Activated naive CD8-positive, alpha-beta T cell (primary cell): ENCODE data around the gene ARL14.

ENCODE experiments used
- H3K27ac Mint-ChIP-seq: one replicate; pipeline ENCODE4 v1.8.0; 2021; ENCODE audit warnings: mixed read lengths
- H3K27me3 Mint-ChIP-seq: one replicate; pipeline ENCODE4 v1.8.0; 2021; ENCODE audit warnings: mixed read lengths
- H3K36me3 Mint-ChIP-seq: one replicate; pipeline ENCODE4 v1.8.0; 2021; ENCODE audit warnings: mixed read lengths
- H3K4me1 Mint-ChIP-seq: one replicate; pipeline ENCODE4 v1.8.0; 2021; ENCODE audit warnings: low read depth, mixed read lengths
- H3K4me3 Mint-ChIP-seq: one replicate; pipeline ENCODE4 v1.8.0; 2021; ENCODE audit warnings: mild to moderate bottlenecking, mixed read lengths
- H3K9me3 Mint-ChIP-seq: one replicate; pipeline ENCODE4 v1.8.0; 2021; ENCODE audit warnings: low read depth, mixed read lengths

Gene ARL14

DNA sequence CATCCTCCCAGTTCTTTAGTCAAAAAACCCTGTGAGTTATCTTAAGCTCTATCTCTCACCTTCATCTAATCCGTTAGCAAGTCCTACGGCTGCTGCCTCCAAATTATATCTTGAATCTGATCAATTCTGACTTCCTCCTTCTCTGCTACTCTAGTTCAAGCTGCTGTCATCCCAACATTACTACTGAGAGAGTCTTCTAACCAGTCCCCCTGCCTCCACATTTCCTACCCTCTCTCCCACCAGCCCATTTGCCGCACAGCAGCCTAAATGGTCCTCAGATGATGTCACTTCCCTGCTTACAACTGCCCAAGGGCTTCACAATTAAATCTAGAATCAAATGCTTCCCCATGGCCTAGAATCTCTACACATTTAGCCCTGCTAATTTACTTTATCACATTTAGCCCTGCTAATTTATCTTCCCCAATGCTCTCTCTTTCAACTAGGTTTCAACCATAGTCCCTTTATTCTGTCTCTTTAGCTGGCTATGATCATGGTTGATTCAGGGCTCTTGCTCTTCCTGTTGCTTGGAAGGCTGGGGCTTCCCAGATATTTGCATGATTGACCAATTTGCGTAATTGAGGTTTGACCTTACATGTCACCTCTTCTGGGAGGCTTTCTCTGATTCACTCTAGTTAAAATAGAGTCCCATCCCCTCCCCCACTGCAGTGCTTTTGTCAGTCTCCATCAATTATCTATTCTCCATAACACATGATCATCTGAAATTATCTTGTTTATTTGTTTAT lies 11.0 kb upstream of the ARL14 start:
- Mint-ChIP-seq H3K4me1 (no peaks in the 10 kb centered on the region), H3K27me3 (peaks cover 5% of the 10 kb centered on the region), H3K36me3 (no peaks in the 10 kb centered on the region), H3K4me3 (no peak overlapping the region), H3K9me3 (no peaks in the 10 kb centered on the region), H3K27ac (no peak overlapping the region)

DNA sequence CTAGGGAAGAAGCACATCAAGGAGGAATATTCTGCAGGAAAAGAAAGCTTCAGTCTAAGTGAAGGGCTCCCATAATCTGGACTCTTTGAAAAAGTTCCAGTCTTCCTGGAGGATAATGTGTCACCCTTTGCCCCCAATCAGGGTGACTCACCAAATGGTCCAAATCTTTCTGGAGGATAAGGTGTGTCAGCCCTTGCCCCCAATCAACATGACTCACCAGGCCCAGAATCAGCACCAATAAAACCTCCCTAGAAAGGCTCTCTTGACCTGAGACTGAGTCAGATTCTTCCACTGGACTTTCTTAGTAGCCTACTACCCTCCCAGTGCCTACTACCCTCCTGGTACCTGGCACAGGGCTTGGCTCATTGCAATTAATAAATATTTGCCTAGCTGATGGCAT lies 9.5 kb upstream of the ARL14 start:
- H3K4me3 Mint-ChIP-seq = no peak overlapping the region
- peaks cover 5% of the 10 kb centered on the region for H3K27me3 Mint-ChIP-seq
- no peak overlapping the region for H3K27ac Mint-ChIP-seq
- H3K9me3 Mint-ChIP-seq = no peaks in the 10 kb centered on the region
- no peaks in the 10 kb centered on the region for H3K36me3 Mint-ChIP-seq
- no peaks in the 10 kb centered on the region for H3K4me1 Mint-ChIP-seq

GRCh38 chr3:160668454-160668853 lies 8.5 kb upstream of the ARL14 start:
- no peak overlapping the region for H3K4me3 Mint-ChIP-seq
- H3K27ac Mint-ChIP-seq = no peak overlapping the region
- no peaks in the 10 kb centered on the region for H3K4me1 Mint-ChIP-seq
- no peaks in the 10 kb centered on the region for H3K9me3 Mint-ChIP-seq
- H3K36me3 Mint-ChIP-seq = no peaks in the 10 kb centered on the region
- peaks cover 5% of the 10 kb centered on the region for H3K27me3 Mint-ChIP-seq

- no peak overlapping the region for H3K27ac Mint-ChIP-seq
- no peaks in the 10 kb centered on the region for H3K36me3 Mint-ChIP-seq
- no peaks in the 10 kb centered on the region for H3K4me1 Mint-ChIP-seq
- H3K9me3 Mint-ChIP-seq = no peaks in the 10 kb centered on the region
- H3K27me3 Mint-ChIP-seq = peaks cover 5% of the 10 kb centered on the region
- H3K4me3 Mint-ChIP-seq = no peak overlapping the region
These were observed 5.7 kb upstream of the ARL14 start for GRCh38 chr3:160671231-160671630.

- no peaks in the 10 kb centered on the region for H3K36me3 Mint-ChIP-seq
- peaks cover 5% of the 10 kb centered on the region for H3K27me3 Mint-ChIP-seq
- no peak overlapping the region for H3K27ac Mint-ChIP-seq
- H3K9me3 Mint-ChIP-seq = no peaks in the 10 kb centered on the region
- no peaks in the 10 kb centered on the region for H3K4me1 Mint-ChIP-seq
- H3K4me3 Mint-ChIP-seq = no peak overlapping the region
These were observed 5.0 kb upstream of the ARL14 start for GRCh38 chr3:160671995-160672394.

DNA sequence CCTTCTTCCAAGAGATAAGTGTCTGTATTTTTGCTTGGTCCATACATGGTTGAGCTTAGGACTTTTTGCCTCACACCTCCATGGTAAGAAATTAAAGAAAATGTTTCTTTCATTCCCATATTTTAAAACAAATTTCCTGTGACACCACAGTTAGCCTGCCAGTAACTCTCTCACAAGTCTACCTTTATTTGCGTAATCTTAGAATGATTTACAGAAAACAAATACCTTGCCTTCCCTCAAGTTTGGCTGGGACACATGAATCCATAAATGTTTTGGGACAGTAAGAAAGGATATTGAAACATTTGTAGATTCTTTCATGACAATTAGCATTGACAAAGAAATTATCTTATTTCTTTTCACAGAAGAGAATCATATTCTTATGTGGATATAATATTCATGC lies 3.8 kb upstream of the ARL14 start:
- H3K4me3 Mint-ChIP-seq = no peak overlapping the region
- peaks cover 5% of the 10 kb centered on the region for H3K27me3 Mint-ChIP-seq
- H3K36me3 Mint-ChIP-seq = no peaks in the 10 kb centered on the region
- no peaks in the 10 kb centered on the region for H3K9me3 Mint-ChIP-seq
- H3K27ac Mint-ChIP-seq = no peak overlapping the region
- no peaks in the 10 kb centered on the region for H3K4me1 Mint-ChIP-seq

DNA sequence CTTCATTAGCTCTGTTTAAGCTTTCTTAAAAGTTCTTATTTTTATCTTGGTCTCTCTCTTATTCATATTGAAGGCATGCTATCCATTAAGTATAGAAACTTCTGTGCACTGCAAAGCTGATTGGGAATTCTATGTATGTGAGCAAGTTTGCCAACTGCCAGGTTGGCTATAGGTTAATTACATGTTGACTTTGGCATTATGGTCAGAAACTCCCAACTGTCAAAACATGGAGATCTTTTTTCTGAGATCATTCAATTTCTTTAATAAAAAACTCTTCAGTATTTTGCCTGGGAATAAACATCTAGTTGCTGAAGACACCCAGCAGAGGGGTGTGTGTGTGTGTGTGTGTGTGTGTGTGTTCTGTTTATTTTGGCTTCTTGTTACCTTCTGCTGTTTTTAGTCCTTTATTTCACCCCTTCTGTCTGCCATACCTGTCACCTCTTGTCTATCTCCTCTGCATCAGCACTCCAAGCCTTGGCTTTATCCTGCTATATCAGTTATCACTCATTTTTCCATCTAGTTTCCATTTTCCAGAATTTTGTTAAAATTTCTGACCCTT lies 1.3 kb upstream of the ARL14 start:
- no peaks in the 10 kb centered on the region for H3K9me3 Mint-ChIP-seq
- H3K27me3 Mint-ChIP-seq = peaks cover 1% of the 10 kb centered on the region
- no peaks in the 10 kb centered on the region for H3K4me1 Mint-ChIP-seq
- H3K27ac Mint-ChIP-seq = no peak overlapping the region
- no peaks in the 10 kb centered on the region for H3K36me3 Mint-ChIP-seq
- no peak overlapping the region for H3K4me3 Mint-ChIP-seq

DNA sequence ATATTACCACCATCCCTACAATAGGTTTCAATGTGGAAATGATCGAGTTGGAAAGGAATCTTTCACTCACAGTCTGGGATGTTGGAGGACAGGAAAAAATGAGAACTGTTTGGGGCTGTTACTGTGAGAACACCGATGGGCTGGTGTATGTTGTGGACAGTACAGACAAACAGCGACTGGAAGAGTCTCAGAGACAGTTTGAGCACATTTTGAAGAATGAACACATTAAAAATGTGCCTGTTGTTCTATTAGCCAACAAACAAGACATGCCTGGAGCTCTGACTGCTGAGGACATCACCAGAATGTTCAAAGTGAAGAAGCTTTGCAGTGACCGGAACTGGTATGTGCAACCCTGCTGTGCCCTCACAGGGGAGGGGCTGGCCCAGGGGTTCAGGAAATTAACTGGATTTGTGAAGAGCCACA lies 510 bp downstream of the ARL14 start:
- H3K27ac Mint-ChIP-seq = no peak overlapping the region

DNA sequence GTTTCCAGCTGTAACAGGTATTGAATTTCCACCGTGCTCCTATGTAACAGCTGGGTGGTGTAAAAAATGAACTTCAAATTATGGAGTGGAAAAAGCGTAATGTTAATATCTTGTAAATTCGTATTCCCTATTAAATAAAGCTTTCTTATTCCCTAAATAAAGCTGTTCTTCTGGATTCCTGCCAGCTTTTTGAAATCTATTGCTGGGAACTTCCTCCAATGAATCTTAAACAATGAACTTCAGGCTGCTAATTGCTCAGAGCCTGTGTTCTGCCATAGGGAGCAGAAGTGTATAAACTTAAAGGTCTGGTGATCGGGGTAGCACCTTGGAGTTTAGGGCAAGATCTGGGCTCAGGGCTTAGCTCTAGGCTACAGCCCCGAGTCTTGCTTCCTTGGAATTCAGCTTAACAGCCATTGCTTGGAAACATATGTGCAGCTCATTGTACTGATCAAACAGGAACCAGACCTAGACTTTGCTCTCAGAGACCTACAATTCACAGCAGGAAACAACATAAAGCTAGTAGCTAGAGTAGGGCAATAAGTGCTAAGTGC lies 1.4 kb downstream of the ARL14 start:
- no peaks in the 10 kb centered on the region for H3K9me3 Mint-ChIP-seq
- H3K4me3 Mint-ChIP-seq = no peak overlapping the region
- H3K27me3 Mint-ChIP-seq = peaks cover 4% of the 10 kb centered on the region
- H3K4me1 Mint-ChIP-seq = no peaks in the 10 kb centered on the region
- H3K36me3 Mint-ChIP-seq = no peaks in the 10 kb centered on the region
- H3K27ac Mint-ChIP-seq = no peak overlapping the region

More for the DNA sequence above, 510 bp downstream of the ARL14 start:
- peaks cover 4% of the 10 kb centered on the region for H3K27me3 Mint-ChIP-seq
- no peak overlapping the region for H3K4me3 Mint-ChIP-seq
- no peaks in the 10 kb centered on the region for H3K9me3 Mint-ChIP-seq
- H3K4me1 Mint-ChIP-seq = no peaks in the 10 kb centered on the region
- H3K36me3 Mint-ChIP-seq = no peaks in the 10 kb centered on the region

DNA sequence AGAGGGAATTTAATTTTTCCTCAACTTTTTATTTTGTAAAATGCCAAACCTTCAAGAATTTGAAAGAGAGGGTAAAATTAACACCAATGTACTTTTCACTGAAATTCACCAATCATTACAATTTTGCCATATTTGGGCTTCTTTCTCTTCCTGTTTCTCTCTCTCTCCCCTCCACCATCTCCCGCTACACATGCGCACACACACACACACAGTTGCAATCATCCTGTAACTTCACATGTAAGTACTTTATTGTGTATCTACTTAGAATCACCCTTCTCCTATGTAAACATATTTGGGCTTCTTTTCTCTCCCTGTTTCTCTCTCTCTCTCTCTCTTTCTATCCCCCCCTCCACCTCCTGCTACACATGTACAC lies 7.4 kb downstream of the ARL14 start:
- Mint-ChIP-seq H3K27ac (no peak overlapping the region), H3K9me3 (no peaks in the 10 kb centered on the region), H3K4me1 (no peaks in the 10 kb centered on the region), H3K4me3 (no peak overlapping the region), H3K27me3 (peaks cover 4% of the 10 kb centered on the region), H3K36me3 (no peaks in the 10 kb centered on the region)

GRCh38 chr3:160685144-160685766 lies 8.3 kb downstream of the ARL14 start:
- no peaks in the 10 kb centered on the region for H3K4me1 Mint-ChIP-seq
- H3K4me3 Mint-ChIP-seq = no peak overlapping the region
- no peaks in the 10 kb centered on the region for H3K36me3 Mint-ChIP-seq
- H3K27ac Mint-ChIP-seq = no peak overlapping the region
- H3K27me3 Mint-ChIP-seq = peaks cover 4% of the 10 kb centered on the region
- H3K9me3 Mint-ChIP-seq = no peaks in the 10 kb centered on the region

GRCh38 chr3:160686955-160687535 lies 10.1 kb downstream of the ARL14 start:
- Mint-ChIP-seq H3K9me3 (no peaks in the 10 kb centered on the region), H3K27ac (no peak overlapping the region), H3K27me3 (no peaks in the 10 kb centered on the region), H3K4me3 (no peak overlapping the region), H3K4me1 (no peaks in the 10 kb centered on the region), H3K36me3 (no peaks in the 10 kb centered on the region)

DNA sequence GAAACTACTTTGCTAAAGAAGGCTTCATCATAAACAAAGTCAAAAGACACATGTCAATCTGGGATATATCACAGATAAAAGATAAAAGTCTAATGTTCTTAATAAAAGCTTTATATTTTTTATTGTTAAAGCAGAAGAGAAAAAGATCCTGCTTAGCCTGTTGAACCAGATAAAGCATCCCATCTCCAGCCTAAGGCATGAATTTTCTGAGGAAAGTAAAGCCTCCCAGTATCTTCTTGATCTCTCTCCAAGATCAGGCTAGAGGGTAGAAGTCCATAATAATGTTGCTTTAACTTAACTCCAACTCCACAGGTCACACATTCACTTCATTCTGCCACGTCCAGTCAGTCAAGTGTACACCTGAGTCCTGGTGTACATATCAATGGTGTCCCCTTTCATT lies 14.2 kb downstream of the ARL14 start:
- no peaks in the 10 kb centered on the region for H3K9me3 Mint-ChIP-seq
- peaks cover 6% of the 10 kb centered on the region for H3K4me1 Mint-ChIP-seq
- H3K36me3 Mint-ChIP-seq = no peaks in the 10 kb centered on the region
- H3K27me3 Mint-ChIP-seq = no peaks in the 10 kb centered on the region
- no peak overlapping the region for H3K4me3 Mint-ChIP-seq
- H3K27ac Mint-ChIP-seq = no peak overlapping the region

GRCh38 chr3:160691962-160692361 lies 15.0 kb downstream of the ARL14 start:
- Mint-ChIP-seq H3K4me3 (no peak overlapping the region), H3K9me3 (no peaks in the 10 kb centered on the region), H3K27ac (no peak overlapping the region), H3K27me3 (no peaks in the 10 kb centered on the region), H3K36me3 (no peaks in the 10 kb centered on the region), H3K4me1 (peaks cover 6% of the 10 kb centered on the region)

GRCh38 chr3:160693191-160693590 lies 16.2 kb downstream of the ARL14 start:
- no peaks in the 10 kb centered on the region for H3K27me3 Mint-ChIP-seq
- no peak overlapping the region for H3K4me3 Mint-ChIP-seq
- H3K36me3 Mint-ChIP-seq = no peaks in the 10 kb centered on the region
- no peaks in the 10 kb centered on the region for H3K9me3 Mint-ChIP-seq
- peaks cover 6% of the 10 kb centered on the region for H3K4me1 Mint-ChIP-seq
- H3K27ac Mint-ChIP-seq = no peak overlapping the region
